OCI-LY7 (cell line): ENCODE results near the gene LUZP1. TPM values are rescaled to one million over a fixed set of nuclear protein-coding genes. Genes with fewer than 3 reads are reported as not detected.

Source experiments
- BruUV-seq: library from RNA; stranded (reverse); fragments of 400-500 nt; replicated peaks from 2 replicates; lab custom pipeline; 2021; lab: Mats Ljungman, UMichigan
- CTCF ChIA-PET: fragments of 300-600 bp; sonication (Branson Sonifier 250); formaldehyde crosslinking; loops from one replicate; lab custom pipeline; 2022; ENCODE audit warnings: antibody characterized with exemption; ENCODE audit not compliant: unreplicated experiment; lab: Charles Lee
- POLR2A ChIA-PET: fragments of 300-600 bp; sonication (Branson Sonifier 250); formaldehyde crosslinking; loops from one replicate; lab custom pipeline; 2022; ENCODE audit warnings: antibody characterized with exemption; lab: Charles Lee
- DNase-seq: peaks from one replicate; pipeline ENCODE4 v3.0.0-alpha.2; 2015; ENCODE audit warnings: low spot score
- H2AFZ ChIP-seq: fragments of 200-600 bp; sonication (generic), shearing (Covaris generic); 2 replicates; pipeline ENCODE4 v1.6.1; 2014; ENCODE audit warnings: mild to moderate bottlenecking, antibody characterized with exemption, low read length, moderate library complexity
- H3K27ac ChIP-seq: fragments of 200-600 bp; sonication (generic); 2 replicates; pipeline ENCODE4 v1.5.1; 2014; ENCODE audit warnings: mixed run types, low read depth, mild to moderate bottlenecking, moderate library complexity, low read length, inconsistent platforms; ENCODE audit not compliant: poor library complexity, severe bottlenecking
- H3K36me3 ChIP-seq: fragments of 200-600 bp; sonication (generic); 2 replicates; pipeline ENCODE4 v1.6.1; 2014; ENCODE audit warnings: mild to moderate bottlenecking, antibody characterized with exemption, low read length, moderate library complexity, mixed read lengths; ENCODE audit not compliant: insufficient read depth
- H3K4me1 ChIP-seq: fragments of 200-600 bp; sonication (generic); 2 replicates; pipeline ENCODE4 v1.5.1; 2014; ENCODE audit warnings: mild to moderate bottlenecking, low read length; ENCODE audit not compliant: insufficient read depth, poor library complexity, severe bottlenecking
- H3K4me2 ChIP-seq: fragments of 200-600 bp; sonication (generic); 2 replicates; pipeline ENCODE4 v1.6.1; 2014; ENCODE audit warnings: mild to moderate bottlenecking, low read length
- H3K4me3 ChIP-seq: fragments of 200-600 bp; sonication (generic); 2 replicates; pipeline ENCODE4 v1.5.1; 2014; ENCODE audit warnings: mild to moderate bottlenecking, low read depth, low read length; ENCODE audit not compliant: poor library complexity, severe bottlenecking
- H3K79me2 ChIP-seq: fragments of 200-600 bp; sonication (generic); 2 replicates; pipeline ENCODE4 v1.6.1; 2016; ENCODE audit warnings: low read depth, mild to moderate bottlenecking, low read length, moderate library complexity, mixed read lengths; ENCODE audit not compliant: insufficient read depth
- H3K9me2 ChIP-seq: fragments of 200-600 bp; sonication (generic); 2 replicates; pipeline ENCODE4 v1.6.1; 2016; ENCODE audit warnings: mild to moderate bottlenecking, low read length, mixed read lengths; ENCODE audit not compliant: insufficient read depth
- H3K9me3 ChIP-seq: fragments of 200-600 bp; sonication (generic); 2 replicates; pipeline ENCODE4 v1.6.1; 2014; ENCODE audit warnings: mild to moderate bottlenecking, mixed run types, low read length, mixed read lengths
- H4K20me1 ChIP-seq: fragments of 200-600 bp; sonication (generic); 2 replicates; pipeline ENCODE4 v1.6.1; 2014; ENCODE audit warnings: mild to moderate bottlenecking, antibody characterized with exemption, low read length, moderate library complexity, mixed read lengths; ENCODE audit not compliant: insufficient read depth
- CTCF ChIP-seq: fragments of 200-600 bp; sonication (generic); conservative IDR thresholded peaks from 2 replicates; pipeline ENCODE4 v1.5.1; 2014; ENCODE audit warnings: mild to moderate bottlenecking, antibody characterized with exemption, low read length, moderate library complexity, mixed read lengths
- EZH2phosphoT487 ChIP-seq: fragments of 200-600 bp; sonication (generic); IDR thresholded peaks from 2 replicates; pipeline ENCODE4 v1.6.1; 2018; ENCODE audit warnings: low read depth, borderline replicate concordance, mild to moderate bottlenecking, mixed run types, antibody characterized with exemption, low read length, moderate library complexity, mixed read lengths
- intact Hi-C: fragments of 100-400 bp; cut with micrococcal nuclease; formaldehyde crosslinking; loops from one replicate; pipeline ENCODE4 v1.10.0; 2022; ENCODE audit not compliant: unreplicated experiment
- total RNA-seq, 2 experiments: library from RNA; depleted of rRNA in 1 of 2; stranded (reverse); fragments of >200 nt in 1 of 2; shearing (Covaris generic) in 1 of 2; gene quantifications; 2 replicates each; pipeline ENCODE4 v1.2.3, GENCODE V29; 2014 to 2022

Gene LUZP1
- total RNA-seq, 2 experiments from 2014 or later = 7.6 to 13.6 TPM

- Histone ChIP-seq H2AFZ (no peak overlapping the region), H3K9me3 (no peaks in the 10 kb centered on the region), H3K9me2 (no peaks in the 10 kb centered on the region), H3K4me2 (no peak overlapping the region), H4K20me1 (0 out of 2 replicates have a peak, but pooled peaks cover 6% of the 10 kb centered on the region), H3K36me3 (peaks cover 95% of the 10 kb centered on the region), H3K27ac (no peak overlapping the region), H3K79me2 (no peaks in the 10 kb centered on the region), H3K4me1 (peaks cover 15% of the 10 kb centered on the region), H3K4me3 (no peak overlapping the region)
- CTCF ChIA-PET = no interaction called here
- POLR2A ChIA-PET = no interaction called here
- intact Hi-C loops = no loop called here
- no peak for DNase-seq
- BruUV-seq = no TSS peak
- no peak for TF ChIP-seq EZH2phosphoT487
- TF ChIP-seq CTCF = no peak
Observed at GRCh38 chr1:23083714-23084480, 84.8 kb downstream of the LUZP1 start.

- H3K9me2 ChIP-seq = no peaks in the 10 kb centered on the region
- no peaks in the 10 kb centered on the region for H3K9me3 ChIP-seq
- no peak overlapping the region for H3K4me3 ChIP-seq
- peaks cover 15% of the 10 kb centered on the region for H3K4me1 ChIP-seq
- H4K20me1 ChIP-seq = 0 out of 2 replicates have a peak, but pooled peaks cover 6% of the 10 kb centered on the region
- intact Hi-C loops = no loop called here
- peak; percentile 21 for DNase-seq
- H3K36me3 ChIP-seq = peaks cover 94% of the 10 kb centered on the region
- H3K27ac ChIP-seq = no peak overlapping the region
- no peak overlapping the region for H3K4me2 ChIP-seq
- no peak for TF ChIP-seq EZH2phosphoT487
- peak; percentile 54; the same call in 1 of the 2 replicates for TF ChIP-seq CTCF
- no TSS peak for BruUV-seq
- CTCF ChIA-PET = no interaction called here
- no peaks in the 10 kb centered on the region for H3K79me2 ChIP-seq
- no peak overlapping the region for H2AFZ ChIP-seq
- POLR2A ChIA-PET = no interaction called here
Observed at GRCh38 chr1:23081376-23081775, 87.3 kb downstream of the LUZP1 start.

DNA sequence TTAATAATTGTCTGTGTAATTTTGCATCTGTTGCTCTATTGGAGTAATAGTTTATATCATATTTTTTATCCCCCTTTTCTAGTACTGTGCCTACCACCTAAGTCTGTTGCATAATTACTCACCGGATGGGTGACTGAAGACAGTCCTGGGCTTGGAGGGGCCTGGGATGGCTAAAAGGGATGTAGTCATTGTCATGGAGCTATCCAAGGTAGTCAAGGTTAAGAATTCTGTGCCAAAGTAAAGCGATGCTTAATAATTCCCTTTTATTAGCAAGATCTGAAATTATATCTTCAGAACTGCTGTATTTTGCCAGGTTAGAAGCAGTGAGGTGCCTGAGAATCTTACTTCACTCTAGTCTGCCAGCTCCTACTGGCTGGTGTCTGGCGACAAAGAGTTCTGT lies 87.8 kb downstream of the LUZP1 start:
- 0 out of 2 replicates have a peak, but pooled peaks cover 6% of the 10 kb centered on the region for H4K20me1 ChIP-seq
- no peaks in the 10 kb centered on the region for H3K79me2 ChIP-seq
- no peaks in the 10 kb centered on the region for H3K9me3 ChIP-seq
- BruUV-seq = no TSS peak
- H2AFZ ChIP-seq = no peak overlapping the region
- peaks cover 92% of the 10 kb centered on the region for H3K36me3 ChIP-seq
- intact Hi-C loops = no loop called here
- ChIA-PET CTCF (no interaction called here), POLR2A (no interaction called here)
- H3K4me2 ChIP-seq = no peak overlapping the region
- H3K4me1 ChIP-seq = peaks cover 11% of the 10 kb centered on the region
- H3K9me2 ChIP-seq = no peaks in the 10 kb centered on the region
- DNase-seq = no peak
- H3K4me3 ChIP-seq = no peak overlapping the region
- TF ChIP-seq EZH2phosphoT487 (no peak), CTCF (no peak)
- no peak overlapping the region for H3K27ac ChIP-seq
